Measurements from ENCODE around the gene NEU4. TPM values are rescaled to one million over a fixed set of nuclear protein-coding genes. Genes with fewer than 3 reads are reported as not detected.
A peak's percentile ranks its signal among the peaks of the same experiment; 100 is the strongest.

The NEU4 gene
- polyA plus RNA-seq, 1 donor from 2014 or later = not detected

DNA sequence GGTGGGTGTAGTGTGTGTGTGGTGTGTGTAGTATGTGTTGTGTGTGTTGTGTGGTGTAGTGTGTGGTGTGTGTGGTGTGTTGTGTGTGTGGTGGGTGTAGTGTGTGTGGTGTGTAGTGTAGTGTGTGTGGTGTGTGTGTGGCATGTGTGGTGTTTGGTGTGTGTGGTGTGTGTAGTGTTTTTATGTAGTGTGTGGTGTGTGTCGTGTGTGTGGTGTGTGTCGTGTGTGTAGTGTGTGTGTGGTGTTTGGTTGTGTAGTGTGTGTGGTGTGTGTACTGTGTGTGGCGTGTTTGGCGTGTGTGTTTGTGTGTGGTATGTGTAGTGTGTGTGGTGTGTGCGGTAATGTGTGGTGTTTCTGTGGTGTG, 55.8 kb downstream of the NEU4 start:
- no peaks in the 10 kb centered on the region for H3K79me2 ChIP-seq (replicated peaks; ENCODE audit: insufficient read depth, low read length)
- H2AFZ ChIP-seq (ENCODE audit: low read depth, low read length) = no peak overlapping the region
- H3K27me3 ChIP-seq (ENCODE audit: insufficient read depth, low read depth, low read length) = no peaks in the 10 kb centered on the region
- H3K4me3 ChIP-seq (ENCODE audit: low read length) = no peak overlapping the region
- no peak overlapping the region for H3K27ac ChIP-seq (ENCODE audit: low read length)
- no peaks in the 10 kb centered on the region for H4K20me1 ChIP-seq (ENCODE audit: insufficient read depth)
- H3K9me2 ChIP-seq (ENCODE audit: insufficient read depth, low read length) = no peaks in the 10 kb centered on the region
- no peak overlapping the region for H3K9ac ChIP-seq (ENCODE audit: low read length)
- no peaks in the 10 kb centered on the region for H3K36me3 ChIP-seq (ENCODE audit: insufficient read depth, low read length)
- H3F3A ChIP-seq (ENCODE audit: insufficient read depth, low read length, poor library complexity, severe bottlenecking) = no peaks in the 10 kb centered on the region
- H3K4me2 ChIP-seq (ENCODE audit: low read length) = no peak overlapping the region
- TF ChIP-seq, protein P1, sequence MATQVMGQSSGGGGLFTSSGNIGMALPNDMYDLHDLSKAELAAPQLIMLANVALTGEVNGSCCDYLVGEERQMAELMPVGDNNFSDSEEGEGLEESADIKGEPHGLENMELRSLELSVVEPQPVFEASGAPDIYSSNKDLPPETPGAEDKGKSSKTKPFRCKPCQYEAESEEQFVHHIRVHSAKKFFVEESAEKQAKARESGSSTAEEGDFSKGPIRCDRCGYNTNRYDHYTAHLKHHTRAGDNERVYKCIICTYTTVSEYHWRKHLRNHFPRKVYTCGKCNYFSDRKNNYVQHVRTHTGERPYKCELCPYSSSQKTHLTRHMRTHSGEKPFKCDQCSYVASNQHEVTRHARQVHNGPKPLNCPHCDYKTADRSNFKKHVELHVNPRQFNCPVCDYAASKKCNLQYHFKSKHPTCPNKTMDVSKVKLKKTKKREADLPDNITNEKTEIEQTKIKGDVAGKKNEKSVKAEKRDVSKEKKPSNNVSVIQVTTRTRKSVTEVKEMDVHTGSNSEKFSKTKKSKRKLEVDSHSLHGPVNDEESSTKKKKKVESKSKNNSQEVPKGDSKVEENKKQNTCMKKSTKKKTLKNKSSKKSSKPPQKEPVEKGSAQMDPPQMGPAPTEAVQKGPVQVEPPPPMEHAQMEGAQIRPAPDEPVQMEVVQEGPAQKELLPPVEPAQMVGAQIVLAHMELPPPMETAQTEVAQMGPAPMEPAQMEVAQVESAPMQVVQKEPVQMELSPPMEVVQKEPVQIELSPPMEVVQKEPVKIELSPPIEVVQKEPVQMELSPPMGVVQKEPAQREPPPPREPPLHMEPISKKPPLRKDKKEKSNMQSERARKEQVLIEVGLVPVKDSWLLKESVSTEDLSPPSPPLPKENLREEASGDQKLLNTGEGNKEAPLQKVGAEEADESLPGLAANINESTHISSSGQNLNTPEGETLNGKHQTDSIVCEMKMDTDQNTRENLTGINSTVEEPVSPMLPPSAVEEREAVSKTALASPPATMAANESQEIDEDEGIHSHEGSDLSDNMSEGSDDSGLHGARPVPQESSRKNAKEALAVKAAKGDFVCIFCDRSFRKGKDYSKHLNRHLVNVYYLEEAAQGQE (IDR thresholded peaks at IDR 0.05; ENCODE audit: borderline replicate concordance) = no peak
- no peak for TF ChIP-seq EP300 (conservative IDR thresholded peaks at IDR 0.05; ENCODE audit: poor library complexity, severe bottlenecking)
- no peak for TF ChIP-seq POLR2AphosphoS5 (IDR thresholded peaks at IDR 0.05)
- TF ChIP-seq MXI1 (conservative IDR thresholded peaks at IDR 0.05; ENCODE audit: poor library complexity, severe bottlenecking) = no peak
- no peak for TF ChIP-seq EZH2 (IDR thresholded peaks at IDR 0.05; ENCODE audit: borderline replicate concordance, insufficient read depth, low read length, poor library complexity, severe bottlenecking)
- no peak for TF ChIP-seq TAF1 (IDR thresholded peaks at IDR 0.05; ENCODE audit: low read depth)
- no peaks in the 10 kb centered on the region for H3K9me3 ChIP-seq (ENCODE audit: low read length)

GRCh38 chr2:241865416-241865956, 56.5 kb downstream of the NEU4 start:
- H3K4me2 ChIP-seq (ENCODE audit: low read length) = no peak overlapping the region
- TF ChIP-seq RAD21 (conservative IDR thresholded peaks at IDR 0.05) (no peak), POLR2AphosphoS5 (IDR thresholded peaks at IDR 0.05) (no peak), SMC3 (conservative IDR thresholded peaks at IDR 0.05; ENCODE audit: poor library complexity) (no peak), MXI1 (conservative IDR thresholded peaks at IDR 0.05; ENCODE audit: poor library complexity, severe bottlenecking) (no peak)
- TF ChIP-seq, protein P2, sequence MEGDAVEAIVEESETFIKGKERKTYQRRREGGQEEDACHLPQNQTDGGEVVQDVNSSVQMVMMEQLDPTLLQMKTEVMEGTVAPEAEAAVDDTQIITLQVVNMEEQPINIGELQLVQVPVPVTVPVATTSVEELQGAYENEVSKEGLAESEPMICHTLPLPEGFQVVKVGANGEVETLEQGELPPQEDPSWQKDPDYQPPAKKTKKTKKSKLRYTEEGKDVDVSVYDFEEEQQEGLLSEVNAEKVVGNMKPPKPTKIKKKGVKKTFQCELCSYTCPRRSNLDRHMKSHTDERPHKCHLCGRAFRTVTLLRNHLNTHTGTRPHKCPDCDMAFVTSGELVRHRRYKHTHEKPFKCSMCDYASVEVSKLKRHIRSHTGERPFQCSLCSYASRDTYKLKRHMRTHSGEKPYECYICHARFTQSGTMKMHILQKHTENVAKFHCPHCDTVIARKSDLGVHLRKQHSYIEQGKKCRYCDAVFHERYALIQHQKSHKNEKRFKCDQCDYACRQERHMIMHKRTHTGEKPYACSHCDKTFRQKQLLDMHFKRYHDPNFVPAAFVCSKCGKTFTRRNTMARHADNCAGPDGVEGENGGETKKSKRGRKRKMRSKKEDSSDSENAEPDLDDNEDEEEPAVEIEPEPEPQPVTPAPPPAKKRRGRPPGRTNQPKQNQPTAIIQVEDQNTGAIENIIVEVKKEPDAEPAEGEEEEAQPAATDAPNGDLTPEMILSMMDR (IDR thresholded peaks at IDR 0.05; ENCODE audit: poor library complexity, severe bottlenecking) = no peak
- TF ChIP-seq, protein P1 (IDR thresholded peaks at IDR 0.05; ENCODE audit: borderline replicate concordance) = no peak
- no peaks in the 10 kb centered on the region for H3K36me3 ChIP-seq (ENCODE audit: insufficient read depth, low read length)
- no peaks in the 10 kb centered on the region for H3K9me3 ChIP-seq (ENCODE audit: low read length)
- no peak overlapping the region for H2AFZ ChIP-seq (ENCODE audit: low read depth, low read length)
- no peaks in the 10 kb centered on the region for H3K27me3 ChIP-seq (ENCODE audit: insufficient read depth, low read depth, low read length)
- no peaks in the 10 kb centered on the region for H4K20me1 ChIP-seq (ENCODE audit: insufficient read depth)
- H3K79me2 ChIP-seq (replicated peaks; ENCODE audit: insufficient read depth, low read length) = no peaks in the 10 kb centered on the region
- H3K9me2 ChIP-seq (ENCODE audit: insufficient read depth, low read length) = no peaks in the 10 kb centered on the region
- H3K27ac ChIP-seq (ENCODE audit: low read length) = no peak overlapping the region
- H3K4me3 ChIP-seq (ENCODE audit: low read length) = no peak overlapping the region
- peak overlapping the region; percentile 45 for H3K9ac ChIP-seq (ENCODE audit: low read length)
- no peaks in the 10 kb centered on the region for H3F3A ChIP-seq (ENCODE audit: insufficient read depth, low read length, poor library complexity, severe bottlenecking)

Data from neural cell (in vitro differentiated cells).